ENCODE results near the gene FXYD7. TPM values are rescaled to one million over a fixed set of nuclear protein-coding genes. Genes with fewer than 3 reads are reported as not detected.
"Not testable (repeated sequence)": the region's sequence is repeated elsewhere in the genome, so short reads cannot be mapped to it uniquely, and the experiment has no call there.

The FXYD7 gene
- total RNA-seq, 2 donors from 2014 or later = not detected

GRCh38 chr19:35153129-35153522 is 10.1 kb downstream of the FXYD7 start:
- not testable (repeated sequence) for H3K27me3 Mint-ChIP-seq; DNase-seq (ENCODE audit: low spot score); ATAC-seq; H3K36me3 Mint-ChIP-seq; H3K9me3 Mint-ChIP-seq
- H3K4me3 Mint-ChIP-seq = peak overlapping the region; percentile 100
- H3K27ac Mint-ChIP-seq = peak overlapping the region; percentile 62 to 97
- peaks cover 31 to 39% of the 10 kb centered on the region in 2 donors for H3K4me1 Mint-ChIP-seq (ENCODE audit: low read depth in 2 of 2)

- peak; percentile 67 to 71 for ATAC-seq
- H3K27ac Mint-ChIP-seq = peak overlapping the region; percentile 97 to 98
- peak; percentile 70 for DNase-seq (ENCODE audit: low spot score)
- no peaks in the 10 kb centered on the region for H3K9me3 Mint-ChIP-seq
- H3K36me3 Mint-ChIP-seq = peaks cover 16% of the 10 kb centered on the region
- peak overlapping the region; percentile 100 for H3K4me3 Mint-ChIP-seq
- peaks cover 31 to 41% of the 10 kb centered on the region in 2 donors for H3K4me1 Mint-ChIP-seq (ENCODE audit: low read depth in 2 of 2)
- H3K27me3 Mint-ChIP-seq = peaks cover 0 to 7% of the 10 kb centered on the region in 2 donors
These were observed 10.9 kb downstream of the FXYD7 start for GRCh38 chr19:35153701-35154524.

GRCh38 chr19:35154525-35155406 is 11.7 kb downstream of the FXYD7 start, which contains the start of gene FXYD5:
TSS of gene FXYD5 (plus strand) at chr19:35154735. CDS start at chr19:35155551, 816 bp downstream.
- peak; percentile 84 to 86 for ATAC-seq

GRCh38 chr19:35155441-35155840 is 12.4 kb downstream of the FXYD7 start:
- peak; percentile 59 to 65 for ATAC-seq
- peak; percentile 67 for DNase-seq (ENCODE audit: low spot score)
- peaks cover 23% of the 10 kb centered on the region for H3K36me3 Mint-ChIP-seq
- peak overlapping the region; percentile 97 to 98 for H3K27ac Mint-ChIP-seq
- peak overlapping the region; percentile 100 for H3K4me3 Mint-ChIP-seq
- H3K4me1 Mint-ChIP-seq (ENCODE audit: low read depth in 2 of 2) = peaks cover 31 to 42% of the 10 kb centered on the region in 2 donors
- no peaks in the 10 kb centered on the region for H3K9me3 Mint-ChIP-seq
- peaks cover 0 to 7% of the 10 kb centered on the region in 2 donors for H3K27me3 Mint-ChIP-seq

More at GRCh38 chr19:35154525-35155406, 11.7 kb downstream of the FXYD7 start, which contains the start of gene FXYD5:
- Mint-ChIP-seq H3K4me1 (ENCODE audit: low read depth in 2 of 2) (peaks cover 31 to 41% of the 10 kb centered on the region in 2 donors), H3K36me3 (peaks cover 21% of the 10 kb centered on the region), H3K9me3 (no peaks in the 10 kb centered on the region), H3K4me3 (peak within 1 kb of the TSS; percentile 100), H3K27me3 (peaks cover 0 to 7% of the 10 kb centered on the region in 2 donors), H3K27ac (peak within 1 kb of the TSS; percentile 97 to 98)
- peak; percentile 75 for DNase-seq (ENCODE audit: low spot score)

- DNase-seq (ENCODE audit: low spot score) = no peak
- Mint-ChIP-seq H3K9me3 (no peaks in the 10 kb centered on the region), H3K4me3 (peak overlapping the region; percentile 100), H3K4me1 (ENCODE audit: low read depth in 2 of 2) (peaks cover 31 to 44% of the 10 kb centered on the region in 2 donors), H3K27me3 (peaks cover 0 to 7% of the 10 kb centered on the region in 2 donors), H3K36me3 (peaks cover 29% of the 10 kb centered on the region), H3K27ac (peak overlapping the region; percentile 97 to 98)
- ATAC-seq = no peak
These were observed 13.1 kb downstream of the FXYD7 start for GRCh38 chr19:35155981-35156672.

- no peak for DNase-seq (ENCODE audit: low spot score)
- Mint-ChIP-seq H3K27ac (peak overlapping the region; percentile 97 to 98), H3K9me3 (no peaks in the 10 kb centered on the region), H3K4me3 (peak overlapping the region; percentile 100), H3K27me3 (peaks cover 0 to 7% of the 10 kb centered on the region in 2 donors), H3K36me3 (peaks cover 34% of the 10 kb centered on the region), H3K4me1 (ENCODE audit: low read depth in 2 of 2) (peaks cover 31 to 48% of the 10 kb centered on the region in 2 donors)
- no peak for ATAC-seq
These were observed 13.6 kb downstream of the FXYD7 start for GRCh38 chr19:35156673-35157014.

GRCh38 chr19:35157431-35157830 is 14.4 kb downstream of the FXYD7 start:
- no peak for DNase-seq (ENCODE audit: low spot score)
- peaks cover 3% of the 10 kb centered on the region for H3K9me3 Mint-ChIP-seq
- H3K4me3 Mint-ChIP-seq = no peak overlapping the region
- H3K4me1 Mint-ChIP-seq (ENCODE audit: low read depth in 2 of 2) = peaks cover 27 to 49% of the 10 kb centered on the region in 2 donors
- H3K36me3 Mint-ChIP-seq = peaks cover 42% of the 10 kb centered on the region
- H3K27ac Mint-ChIP-seq = peak overlapping the region in 1 of 2 donors; percentile 38
- peaks cover 0 to under 1% of the 10 kb centered on the region in 2 donors for H3K27me3 Mint-ChIP-seq
- ATAC-seq = no peak

- DNase-seq (ENCODE audit: low spot score) = no peak
- H3K27ac Mint-ChIP-seq = peak overlapping the region in 1 of 2 donors; percentile 38
- H3K27me3 Mint-ChIP-seq = no peaks in the 10 kb centered on the region
- peaks cover 3% of the 10 kb centered on the region for H3K9me3 Mint-ChIP-seq
- H3K4me3 Mint-ChIP-seq = no peak overlapping the region
- H3K36me3 Mint-ChIP-seq = peaks cover 51% of the 10 kb centered on the region
- ATAC-seq = no peak
- peaks cover 12 to 37% of the 10 kb centered on the region in 2 donors for H3K4me1 Mint-ChIP-seq (ENCODE audit: low read depth in 2 of 2)
These were observed 16.6 kb downstream of the FXYD7 start for GRCh38 chr19:35159606-35160005.

- ATAC-seq (no peak), DNase-seq (ENCODE audit: low spot score) (no peak)
- peaks cover 60% of the 10 kb centered on the region for H3K36me3 Mint-ChIP-seq
- H3K4me1 Mint-ChIP-seq (ENCODE audit: low read depth in 2 of 2) = peaks cover 9 to 29% of the 10 kb centered on the region in 2 donors
- no peaks in the 10 kb centered on the region for H3K27me3 Mint-ChIP-seq
- H3K9me3 Mint-ChIP-seq = peaks cover 7% of the 10 kb centered on the region
- H3K27ac Mint-ChIP-seq = no peak overlapping the region
- H3K4me3 Mint-ChIP-seq = no peak overlapping the region
These were observed 17.8 kb downstream of the FXYD7 start for GRCh38 chr19:35160629-35161433.

GRCh38 chr19:35161434-35161743 is 18.3 kb downstream of the FXYD7 start:
- Mint-ChIP-seq H3K4me1 (ENCODE audit: low read depth in 2 of 2) (peaks cover 6 to 24% of the 10 kb centered on the region in 2 donors), H3K27me3 (no peaks in the 10 kb centered on the region), H3K36me3 (peaks cover 60% of the 10 kb centered on the region), H3K27ac (no peak overlapping the region), H3K9me3 (peaks cover 8% of the 10 kb centered on the region), H3K4me3 (no peak overlapping the region)
- no peak for DNase-seq (ENCODE audit: low spot score)
- ATAC-seq = no peak

- H3K36me3 Mint-ChIP-seq = peaks cover 64% of the 10 kb centered on the region
- peaks cover 7 to 23% of the 10 kb centered on the region in 2 donors for H3K4me1 Mint-ChIP-seq (ENCODE audit: low read depth in 2 of 2)
- H3K27ac Mint-ChIP-seq = peak overlapping the region in 1 of 2 donors; percentile 64
- no peak for ATAC-seq
- H3K9me3 Mint-ChIP-seq = peaks cover 11% of the 10 kb centered on the region
- peak; percentile 8 for DNase-seq (ENCODE audit: low spot score)
- no peak overlapping the region for H3K4me3 Mint-ChIP-seq
- H3K27me3 Mint-ChIP-seq = no peaks in the 10 kb centered on the region
These were observed 19.6 kb downstream of the FXYD7 start for GRCh38 chr19:35162471-35163326.

- peak overlapping the region in 1 of 2 donors; percentile 33 for H3K27ac Mint-ChIP-seq
- H3K4me3 Mint-ChIP-seq = no peak overlapping the region
- no peak for ATAC-seq
- no peaks in the 10 kb centered on the region for H3K27me3 Mint-ChIP-seq
- H3K9me3 Mint-ChIP-seq = peaks cover 11% of the 10 kb centered on the region
- peaks cover 51% of the 10 kb centered on the region for H3K36me3 Mint-ChIP-seq
- H3K4me1 Mint-ChIP-seq (ENCODE audit: low read depth in 2 of 2) = peaks cover 7 to 19% of the 10 kb centered on the region in 2 donors
- no peak for DNase-seq (ENCODE audit: low spot score)
These were observed 21.4 kb downstream of the FXYD7 start for GRCh38 chr19:35164418-35164817.
